ENCODE results near the gene GJC1.

GRCh38 chr17:44796731-44797130, 33.4 kb downstream of the GJC1 start:
- TF ChIP-seq CTCF (IDR thresholded peaks at IDR 0.05) (no peak), POLR2A (IDR thresholded peaks at IDR 0.05) (no peak)
